ENCODE data around the gene CDCA5.
"Not testable (repeated sequence)": the region's sequence is repeated elsewhere in the genome, so short reads cannot be mapped to it uniquely, and the experiment has no call there.

Gene CDCA5

GRCh38 chr11:65124480-65125196 lies 40.8 kb upstream of the CDCA5 start:
- Mint-ChIP-seq H3K27ac (peak overlapping the region in 1 of 2 donors; percentile 78), H3K4me1 (peaks cover 57% of the 10 kb centered on the region), H3K9me3 (no peaks in the 10 kb centered on the region), H3K27me3 (no peaks in the 10 kb centered on the region), H3K4me3 (peak overlapping the region; percentile 32 to 54)
- ATAC-seq: no peak
- no peak for DNase-seq

DNA sequence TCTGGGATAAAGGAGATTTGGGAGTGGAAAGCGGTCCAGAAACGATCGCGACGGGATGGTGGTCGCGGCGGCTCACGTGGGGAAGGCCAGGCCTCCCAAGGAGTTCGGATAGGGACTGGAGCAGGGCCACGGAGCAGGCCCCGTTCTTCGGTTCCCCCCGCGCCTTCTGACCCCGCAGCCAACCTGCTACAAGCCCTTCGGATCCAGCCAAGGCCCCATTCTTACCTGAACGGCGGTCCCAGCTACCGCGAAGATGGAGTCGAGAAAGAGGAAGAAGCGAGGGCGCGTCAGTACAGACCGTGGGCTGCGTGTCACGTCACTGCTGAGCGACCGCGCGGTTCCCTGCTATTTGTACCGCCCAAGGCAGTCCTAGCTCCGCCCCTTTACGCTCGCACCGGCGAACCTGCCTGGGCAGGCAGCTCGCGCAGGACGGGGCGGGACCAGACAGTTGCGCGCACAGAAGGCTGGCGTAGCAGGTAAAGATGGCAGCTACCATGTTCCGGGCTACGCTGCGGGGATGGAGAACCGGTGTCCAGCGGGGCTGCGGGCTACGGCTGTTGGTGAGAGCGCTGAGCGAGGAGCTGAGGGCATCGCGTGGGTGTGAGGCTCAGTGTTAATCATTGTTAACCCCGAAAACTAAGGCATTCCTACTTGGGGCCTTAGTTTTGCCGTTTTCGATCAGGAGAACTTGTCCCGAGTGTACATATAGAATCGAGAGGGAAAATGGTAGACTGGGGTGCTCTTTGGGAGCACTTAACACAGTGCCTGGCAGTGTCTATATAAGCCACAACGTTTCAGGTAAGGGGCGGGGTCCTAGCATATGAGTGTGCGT lies 38.2 kb upstream of the CDCA5 start, which contains the start of the genes FAU and MRPL49:
Gene FAU, minus strand, starts transcription at position 270 of the 832 bp plus-strand sequence. CDS start 321 bp downstream, outside the sequence.
Gene MRPL49, plus strand, starts transcription at position 457 of the 832 bp plus-strand sequence. Its CDS starts 26 bp downstream, at position 483.
- Mint-ChIP-seq H3K4me3 (peak within 1 kb of the TSS; percentile 94 to 100), H3K27ac (peak within 1 kb of the TSS; percentile 99), H3K4me1 (peaks cover 78% of the 10 kb centered on the region), H3K27me3 (no peaks in the 10 kb centered on the region), H3K9me3 (no peaks in the 10 kb centered on the region)
- peak; percentile 90 for ATAC-seq
- DNase-seq: peak; percentile 98 to 99

DNA sequence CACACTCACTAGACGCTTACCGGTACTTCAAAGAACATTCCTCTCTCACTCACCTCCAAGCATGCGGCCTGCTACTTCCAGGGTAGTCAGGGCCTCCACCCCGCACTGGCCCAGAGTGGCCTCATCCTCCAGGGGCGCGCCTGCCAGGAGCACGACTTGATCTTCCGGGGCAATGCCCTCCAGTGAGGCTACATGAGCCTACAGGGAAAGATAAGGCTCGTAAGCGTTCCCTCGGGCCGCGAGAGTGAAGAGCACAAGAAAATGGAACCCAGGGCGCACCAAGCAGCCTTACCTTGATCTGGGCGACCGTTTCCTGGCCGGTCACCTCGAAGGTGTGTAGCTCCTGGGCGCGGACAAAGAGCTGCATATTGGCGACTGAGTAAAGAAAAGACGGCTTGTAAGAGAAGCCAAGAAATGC lies 37.6 kb upstream of the CDCA5 start:
- DNase-seq: peak in 1 of 2 donors; percentile 52
- no peak for ATAC-seq
- Mint-ChIP-seq H3K4me3 (peak overlapping the region; percentile 94 to 100), H3K27me3 (no peaks in the 10 kb centered on the region), H3K9me3 (no peaks in the 10 kb centered on the region), H3K4me1 (peaks cover 78% of the 10 kb centered on the region), H3K27ac (peak overlapping the region; percentile 99)

- Mint-ChIP-seq H3K27ac (peak overlapping the region; percentile 99), H3K27me3 (no peaks in the 10 kb centered on the region), H3K9me3 (no peaks in the 10 kb centered on the region), H3K4me1 (peaks cover 80% of the 10 kb centered on the region), H3K4me3 (peak overlapping the region; percentile 94 to 100)
- ATAC-seq: no peak
- no peak for DNase-seq
Observed at GRCh38 chr11:65120831-65121230, 37.0 kb upstream of the CDCA5 start.

GRCh38 chr11:65119670-65119995 lies 35.8 kb upstream of the CDCA5 start:
- peak overlapping the region in 1 of 2 donors; percentile 100 for H3K4me3 Mint-ChIP-seq
- ATAC-seq: no peak

DNA sequence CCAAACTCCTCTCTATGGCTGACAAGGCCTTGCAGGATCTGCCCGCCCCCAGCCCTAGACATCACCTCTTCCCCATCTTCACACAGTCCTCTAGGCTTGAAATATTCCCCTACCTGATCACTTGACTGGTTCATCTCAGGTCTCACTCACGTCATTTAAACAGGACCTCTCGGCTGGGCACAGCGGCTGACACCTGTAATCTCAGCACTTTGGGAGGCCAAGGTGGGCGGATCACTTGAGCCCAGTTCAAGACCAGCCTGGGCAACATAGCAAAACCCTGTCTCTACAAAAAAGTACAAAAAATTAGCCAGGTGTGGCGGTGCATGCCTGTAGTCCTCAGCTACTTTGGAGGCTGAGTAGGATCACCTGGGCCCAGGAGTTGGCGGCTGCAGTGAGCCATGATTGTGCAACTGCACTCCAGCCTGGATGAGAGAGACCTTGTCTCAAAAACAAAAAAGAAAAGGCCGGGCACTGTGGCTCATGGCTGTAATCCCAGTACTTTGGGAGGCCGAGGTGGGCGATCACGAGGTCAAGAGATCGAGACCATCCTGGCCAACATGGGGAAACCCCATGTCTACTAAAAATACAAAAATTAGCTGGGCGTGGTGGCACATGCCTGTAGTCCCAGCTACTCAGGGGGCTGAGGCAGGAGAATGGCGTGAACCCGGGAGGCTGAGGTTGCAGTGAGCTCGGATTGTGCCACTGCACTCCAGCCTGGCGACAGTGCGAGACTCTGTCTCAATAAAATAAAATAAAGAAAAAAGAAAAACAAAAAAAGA lies 35.2 kb upstream of the CDCA5 start:
- not testable (repeated sequence) for H3K4me3 Mint-ChIP-seq, H3K27me3 Mint-ChIP-seq, H3K9me3 Mint-ChIP-seq, DNase-seq, ATAC-seq
- Mint-ChIP-seq H3K27ac (peak overlapping the region; percentile 31 to 85), H3K4me1 (peaks cover 81% of the 10 kb centered on the region)

More at GRCh38 chr11:65119670-65119995, 35.8 kb upstream of the CDCA5 start:
- no peak for DNase-seq
- peak overlapping the region; percentile 31 to 67 for H3K27ac Mint-ChIP-seq
- no peaks in the 10 kb centered on the region for H3K9me3 Mint-ChIP-seq
- H3K27me3 Mint-ChIP-seq: no peaks in the 10 kb centered on the region
- peaks cover 82% of the 10 kb centered on the region for H3K4me1 Mint-ChIP-seq

- Mint-ChIP-seq H3K4me1 (peaks cover 83% of the 10 kb centered on the region), H3K4me3 (peak overlapping the region; percentile 92 to 95), H3K9me3 (no peaks in the 10 kb centered on the region), H3K27me3 (no peaks in the 10 kb centered on the region), H3K27ac (peak overlapping the region; percentile 43 to 98)
- ATAC-seq: no peak
- no peak for DNase-seq
Observed at GRCh38 chr11:65118097-65118837, 34.4 kb upstream of the CDCA5 start.

- no peaks in the 10 kb centered on the region for H3K27me3 Mint-ChIP-seq
- no peaks in the 10 kb centered on the region for H3K9me3 Mint-ChIP-seq
- H3K27ac Mint-ChIP-seq: peak within 1 kb of the TSS; percentile 97 to 98
- DNase-seq (peak; percentile 100), ATAC-seq (peak; percentile 64)
- peaks cover 84% of the 10 kb centered on the region for H3K4me1 Mint-ChIP-seq
- H3K4me3 Mint-ChIP-seq: peak within 1 kb of the TSS; percentile 92 to 95
Observed at GRCh38 chr11:65117206-65118096, 33.6 kb upstream of the CDCA5 start, which contains the start of gene ZNHIT2. ZNHIT2 (minus strand) TSS chr11:65117701; CDS start chr11:65117653, 48 bp downstream.

DNA sequence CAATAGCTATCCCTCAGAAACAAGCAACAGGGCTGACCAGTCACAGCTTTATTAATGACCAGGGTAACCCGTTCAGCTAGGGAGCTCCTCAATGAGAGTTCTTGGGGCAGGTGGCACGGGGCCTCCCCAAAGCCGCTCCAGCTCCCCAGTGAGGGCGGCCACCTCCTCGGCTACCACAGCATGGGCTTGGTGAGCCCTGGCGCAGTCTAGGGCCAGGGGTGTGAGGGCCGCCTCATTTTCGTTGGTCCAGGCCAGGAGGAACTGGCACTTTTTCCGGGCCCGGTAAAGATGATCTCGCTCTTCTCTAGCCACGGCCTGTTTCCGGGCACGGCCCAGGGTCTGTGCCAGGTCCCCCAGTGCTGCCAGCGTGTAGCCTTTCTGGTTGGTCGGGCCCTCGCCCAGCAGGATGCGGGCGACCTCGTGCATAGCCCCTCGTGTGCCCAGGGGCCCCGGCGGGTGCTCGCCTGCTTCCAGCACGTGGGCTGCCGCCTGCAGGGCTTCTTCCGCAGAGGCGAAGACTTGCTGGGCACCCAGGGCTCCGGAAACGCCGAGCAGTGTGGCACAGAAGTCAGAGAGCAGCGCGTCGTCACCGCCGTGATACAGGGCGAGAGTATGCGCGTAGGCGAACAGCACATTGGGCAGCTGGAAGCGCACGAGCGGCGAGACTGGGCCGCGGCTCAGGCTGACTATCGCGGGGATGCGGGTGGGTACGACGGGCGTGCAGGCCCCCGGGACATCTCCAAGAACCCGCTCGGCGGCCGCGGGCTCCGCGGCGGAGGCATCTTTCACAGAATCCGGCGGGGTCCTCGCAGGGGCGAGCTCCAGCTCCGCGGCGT lies 32.7 kb upstream of the CDCA5 start:
- Mint-ChIP-seq H3K9me3 (no peaks in the 10 kb centered on the region), H3K27ac (peak overlapping the region; percentile 95 to 97), H3K4me1 (peaks cover 85% of the 10 kb centered on the region), H3K27me3 (no peaks in the 10 kb centered on the region), H3K4me3 (peak overlapping the region; percentile 92 to 95)
- DNase-seq (peak; percentile 59 to 78), ATAC-seq (peak; percentile 41)

GRCh38 chr11:65115361-65116082 lies 31.7 kb upstream of the CDCA5 start:
- Mint-ChIP-seq H3K4me3 (peak overlapping the region; percentile 92 to 95), H3K27me3 (no peaks in the 10 kb centered on the region), H3K27ac (peak overlapping the region in 1 of 2 donors; percentile 63), H3K9me3 (no peaks in the 10 kb centered on the region), H3K4me1 (peaks cover 85% of the 10 kb centered on the region)
- ATAC-seq (no peak), DNase-seq (no peak)

DNA sequence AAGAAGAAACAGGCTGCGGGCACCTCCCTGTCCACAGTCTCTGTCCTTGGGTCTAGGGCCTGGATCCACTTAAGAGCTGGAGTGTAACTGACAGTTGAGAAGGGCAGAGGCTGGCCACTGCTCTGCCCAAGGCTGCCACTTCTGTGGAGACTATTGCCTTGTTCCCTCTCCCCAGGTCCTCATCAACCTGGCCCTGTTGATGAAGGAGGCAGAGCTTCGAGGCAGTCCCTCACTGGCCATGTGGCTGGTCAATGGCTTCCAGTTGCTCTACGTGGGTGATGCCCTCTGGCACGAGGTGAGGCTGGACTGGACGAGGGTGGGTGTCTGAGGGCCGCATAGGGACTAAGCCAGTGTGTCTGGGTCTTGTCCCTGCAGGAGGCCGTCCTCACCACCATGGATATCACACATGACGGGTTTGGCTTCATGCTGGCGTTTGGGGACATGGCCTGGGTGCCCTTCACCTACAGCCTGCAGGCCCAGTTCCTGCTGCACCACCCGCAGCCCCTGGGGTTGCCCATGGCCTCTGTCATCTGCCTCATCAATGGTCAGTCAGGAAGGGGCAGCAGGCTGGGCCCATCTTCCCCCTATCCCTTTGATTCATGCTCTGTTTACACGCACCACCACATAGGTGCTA lies 30.8 kb upstream of the CDCA5 start:
- H3K27me3 Mint-ChIP-seq: no peaks in the 10 kb centered on the region
- no peak overlapping the region for H3K4me3 Mint-ChIP-seq
- ATAC-seq (no peak), DNase-seq (no peak)
- peaks cover 85% of the 10 kb centered on the region for H3K4me1 Mint-ChIP-seq
- no peaks in the 10 kb centered on the region for H3K9me3 Mint-ChIP-seq
- peak overlapping the region in 1 of 2 donors; percentile 64 for H3K27ac Mint-ChIP-seq

DNA sequence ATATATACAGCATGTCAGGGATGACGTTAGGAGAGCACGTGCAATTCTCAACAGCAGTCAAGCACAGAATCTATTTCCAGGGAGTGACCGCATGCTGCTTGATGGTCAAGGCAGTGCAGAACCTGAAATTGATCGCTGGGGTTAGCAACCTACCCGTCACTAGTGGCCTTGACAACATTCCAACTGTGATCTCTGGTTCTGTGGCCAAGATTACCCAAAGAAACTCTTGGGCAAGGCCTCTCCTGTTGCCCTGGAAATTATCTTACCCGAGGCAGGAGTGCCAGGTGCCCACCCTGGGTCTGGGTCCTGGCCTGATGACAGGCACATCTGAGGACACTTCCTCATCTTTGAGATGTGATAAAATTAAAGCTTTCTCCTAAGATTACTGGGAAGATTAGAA lies 30.0 kb upstream of the CDCA5 start:
- Mint-ChIP-seq H3K4me1 (peaks cover 79% of the 10 kb centered on the region), H3K4me3 (peak overlapping the region; percentile 94 to 97), H3K27ac (peak overlapping the region; percentile 64 to 69), H3K9me3 (no peaks in the 10 kb centered on the region), H3K27me3 (no peaks in the 10 kb centered on the region)
- DNase-seq: no peak
- no peak for ATAC-seq

All from stimulated activated naive CD8-positive, alpha-beta T cell treated with anti-CD3 and anti-CD28 coated beads, Interleukin-15, amount 100 ng/mL, for 72 hours (primary cell).